GM23338 (cell line): ENCODE measurements around the gene ECD. TPM values are rescaled to one million over a fixed set of nuclear protein-coding genes. Genes with fewer than 3 reads are reported as not detected.

Experiments used
- ATAC-seq: fragments of 200-7000 bp; cut with Tn5 transposase; 3 replicates; pipeline ENCODE4 v1.9.1; 2020
- DNase-seq: peaks from one replicate; pipeline ENCODE4 v3.0.0-alpha.2; 2015; ENCODE audit warnings: low spot score
- H2AFZ ChIP-seq: fragments of 200-600 bp; sonication (generic); 2 replicates; pipeline ENCODE4 v1.8.0; 2016; ENCODE audit warnings: antibody characterized with exemption, mild to moderate bottlenecking, moderate library complexity
- H3F3A ChIP-seq: fragments of 200-600 bp; sonication (generic); replicated peaks from 2 replicates; pipeline ENCODE4 v1.8.0; 2017; ENCODE audit warnings: antibody characterized with exemption, mixed run types, low read depth
- H3K27ac ChIP-seq: fragments of 200-600 bp; sonication (generic); 2 replicates; pipeline ENCODE4 v1.6.1; 2016; ENCODE audit warnings: low read depth
- H3K27me3 ChIP-seq: fragments of 200-600 bp; sonication (generic); 2 replicates; pipeline ENCODE4 v1.8.0; 2016; ENCODE audit warnings: mild to moderate bottlenecking, mixed run types, moderate library complexity; ENCODE audit not compliant: insufficient read depth
- H3K36me3 ChIP-seq: fragments of 200-600 bp; sonication (generic); 2 replicates; pipeline ENCODE4 v1.8.0; 2016; ENCODE audit warnings: mild to moderate bottlenecking; ENCODE audit not compliant: insufficient read depth
- H3K4me1 ChIP-seq: fragments of 200-600 bp; sonication (generic); 2 replicates; pipeline ENCODE4 v1.8.0; 2016; ENCODE audit warnings: mild to moderate bottlenecking, moderate library complexity; ENCODE audit not compliant: insufficient read depth
- H3K4me2 ChIP-seq: fragments of 200-600 bp; sonication (generic); 2 replicates; pipeline ENCODE4 v1.7.1; 2017; ENCODE audit warnings: mixed run types
- H3K4me3 ChIP-seq: fragments of 200-600 bp; sonication (generic); 2 replicates; pipeline ENCODE4 v1.6.1; 2016; ENCODE audit warnings: mixed run types
- H3K79me2 ChIP-seq: fragments of 200-600 bp; sonication (generic); replicated peaks from 2 replicates; pipeline ENCODE4 v1.8.0; 2017; ENCODE audit warnings: mild to moderate bottlenecking; ENCODE audit not compliant: insufficient read depth
- H3K9me2 ChIP-seq: fragments of 200-600 bp; sonication (generic); 2 replicates; pipeline ENCODE4 v1.8.0; 2017; ENCODE audit not compliant: insufficient read depth
- H4K20me1 ChIP-seq: fragments of 200-600 bp; sonication (generic); replicated peaks from 2 replicates; pipeline ENCODE4 v1.8.0; 2017; ENCODE audit warnings: mild to moderate bottlenecking; ENCODE audit not compliant: insufficient read depth
- H3K27ac Mint-ChIP-seq: 2 replicates; pipeline ENCODE4 v1.8.0; 2020; ENCODE audit warnings: inconsistent platforms, mild to moderate bottlenecking, moderate library complexity, mixed read lengths
- H3K27me3 Mint-ChIP-seq: 3 replicates; pipeline ENCODE4 v1.8.0; 2022; ENCODE audit warnings: low read depth, mild to moderate bottlenecking, moderate library complexity, mixed read lengths, inconsistent platforms; ENCODE audit not compliant: insufficient read depth, poor library complexity
- H3K36me3 Mint-ChIP-seq: 3 replicates; pipeline ENCODE4 v1.8.0; 2021; ENCODE audit warnings: low read depth, mild to moderate bottlenecking, inconsistent platforms, moderate library complexity, mixed read lengths
- H3K4me1 Mint-ChIP-seq: 3 replicates; pipeline ENCODE4 v1.8.0; 2020; ENCODE audit warnings: mild to moderate bottlenecking, inconsistent platforms, mixed read lengths
- H3K4me3 Mint-ChIP-seq: 3 replicates; pipeline ENCODE4 v1.8.0; 2021; ENCODE audit warnings: moderate library complexity, mild to moderate bottlenecking, inconsistent platforms, mixed read lengths
- H3K9me3 Mint-ChIP-seq: 3 replicates; pipeline ENCODE4 v1.8.0; 2020; ENCODE audit warnings: moderate library complexity, mild to moderate bottlenecking, inconsistent platforms, mixed read lengths
- CREB1 ChIP-seq: fragments of 250-450 bp; sonication (Bioruptor Pico); IDR thresholded peaks from 2 replicates; pipeline ENCODE4 v1.5.0; 2020; ENCODE audit warnings: low read depth, mild to moderate bottlenecking, moderate library complexity
- CTCF ChIP-seq, 2 experiments: fragments of 200-600 bp in 1 of 2; sonication (generic) in 1 of 2; conservative IDR thresholded peaks; 2 replicates each; pipeline versions ENCODE4 v1.5.1 to v1.6.1; 2016 to 2017; ENCODE audit warnings: antibody characterized with exemption in 2 of 2, low read depth in 2 of 2, mild to moderate bottlenecking in 2 of 2, moderate library complexity in 1 of 2
- ETS1 ChIP-seq: IDR thresholded peaks from 2 replicates; pipeline ENCODE4 v1.6.1; 2016; ENCODE audit warnings: antibody characterized with exemption
- EZH2 ChIP-seq: fragments of 200-600 bp; sonication (generic); IDR thresholded peaks from one replicate; pipeline ENCODE4 v1.8.0; 2017; ENCODE audit warnings: antibody characterized with exemption, mild to moderate bottlenecking, low read depth; ENCODE audit not compliant: unreplicated experiment
- JUNB ChIP-seq: IDR thresholded peaks from one replicate; pipeline ENCODE4 v1.6.1; 2016; ENCODE audit warnings: antibody characterized with exemption; ENCODE audit not compliant: unreplicated experiment
- NANOG ChIP-seq: IDR thresholded peaks from 2 replicates; pipeline ENCODE4 v1.6.1; 2016; ENCODE audit warnings: antibody characterized with exemption, borderline replicate concordance
- POLR2AphosphoS5 ChIP-seq: IDR thresholded peaks from 2 replicates; pipeline ENCODE4 v1.6.1; 2016; ENCODE audit warnings: antibody characterized with exemption, low read depth
- REST ChIP-seq: IDR thresholded peaks from one replicate; pipeline ENCODE4 v1.6.1; 2018; ENCODE audit warnings: antibody characterized with exemption; ENCODE audit not compliant: unreplicated experiment
- STAT1 ChIP-seq: IDR thresholded peaks from one replicate; pipeline ENCODE4 v1.6.1; 2016; ENCODE audit warnings: antibody characterized with exemption; ENCODE audit not compliant: unreplicated experiment
- ZNF114 ChIP-seq: fragments of 250-450 bp; sonication (Bioruptor Pico); IDR thresholded peaks from 2 replicates; pipeline ENCODE4 v1.5.0; 2020; ENCODE audit warnings: mild to moderate bottlenecking, moderate library complexity
- ZNF331 ChIP-seq: fragments of 250-450 bp; sonication (Bioruptor Pico); IDR thresholded peaks from 2 replicates; pipeline ENCODE4 v1.5.0; 2020; ENCODE audit warnings: low read depth, mild to moderate bottlenecking, moderate library complexity
- ZNF462 ChIP-seq: fragments of 250-450 bp; sonication (Bioruptor Pico); IDR thresholded peaks from 2 replicates; pipeline ENCODE4 v1.5.0; 2020; ENCODE audit warnings: mild to moderate bottlenecking, moderate library complexity
- polyA plus RNA-seq: library from polyadenylated mRNA; unstranded; fragments of >200 nt; fragmentation: Nextera tagmentation; extraction: Ambion mirVana; gene quantifications from 2 replicates; pipeline ENCODE4 v1.2.1, GENCODE V29; 2016
- total RNA-seq: library from RNA; depleted of rRNA; stranded (reverse); fragments of >200 nt; shearing (Covaris generic); gene quantifications from 2 replicates; pipeline ENCODE4 v1.2.3, GENCODE V29; 2014

Gene ECD
- total and polyA plus RNA-seq, 2 experiments from 2014 or later = 37.8 to 56.6 TPM

GRCh38 chr10:73092830-73093229, 75.0 kb downstream of the ECD start (continued):
- no peak for TF ChIP-seq ZNF462 (CRISPR knock-in tag)

GRCh38 chr10:73088304-73088703, 79.5 kb downstream of the ECD start:
- ATAC-seq = no peak
- DNase-seq = no peak
- peaks cover 42% of the 10 kb centered on the region for H3K79me2 ChIP-seq
- TF ChIP-seq CREB1 (CRISPR knock-in tag) (no peak), ZNF114 (CRISPR knock-in tag) (no peak), NANOG (no peak), STAT1 (no peak), POLR2AphosphoS5 (no peak), ZNF331 (CRISPR knock-in tag) (no peak), EZH2 (no peak), CTCF (conservative IDR thresholded peaks at IDR 0.05; ENCODE audit: low read depth in 2 of 2) (no peak), REST (no peak), JUNB (no peak), ETS1 (no peak)

More at GRCh38 chr10:73088304-73088703, 79.5 kb downstream of the ECD start:
- Histone ChIP-seq H3K4me3 (no peak overlapping the region), H3K4me1 (no peaks in the 10 kb centered on the region), H3K27ac (no peak overlapping the region), H3K36me3 (no peaks in the 10 kb centered on the region), H3K9me2 (no peaks in the 10 kb centered on the region), H3K27me3 (no peaks in the 10 kb centered on the region), H3F3A (no peaks in the 10 kb centered on the region), H4K20me1 (no peaks in the 10 kb centered on the region), H2AFZ (no peak overlapping the region), H3K4me2 (no peak overlapping the region)
- H3K27ac Mint-ChIP-seq = no peak overlapping the region
- no peaks in the 10 kb centered on the region for H3K4me1 Mint-ChIP-seq
- H3K27me3 Mint-ChIP-seq = no peaks in the 10 kb centered on the region
- H3K36me3 Mint-ChIP-seq = no peaks in the 10 kb centered on the region
- no peaks in the 10 kb centered on the region for H3K9me3 Mint-ChIP-seq
- H3K4me3 Mint-ChIP-seq = no peak overlapping the region
